ENCODE measurements around the gene SDCBP2.

- TF ChIP-seq PBX3 (IDR thresholded peaks at IDR 0.05; ENCODE audit: insufficient replicate concordance, low read depth, low read length): no peak
- TF ChIP-seq GABPA (IDR thresholded peaks at IDR 0.05; ENCODE audit: low read depth): no peak
- TF ChIP-seq ESRRA (IDR thresholded peaks at IDR 0.05; ENCODE audit: low read length): no peak
- TF ChIP-seq ZBTB33 (IDR thresholded peaks at IDR 0.05): no peak
- TF ChIP-seq TBL1XR1 (IDR thresholded peaks at IDR 0.05; ENCODE audit: low read depth, low read length): no peak
- no peak for TF ChIP-seq TAF1 (IDR thresholded peaks at IDR 0.05; ENCODE audit: borderline replicate concordance, low read depth, low read length)
- TF ChIP-seq POLR2AphosphoS5 (IDR thresholded peaks at IDR 0.05; ENCODE audit: low read length): no peak
- TF ChIP-seq JUNB (IDR thresholded peaks at IDR 0.05): no peak
- no peak for TF ChIP-seq CTCF (IDR thresholded peaks at IDR 0.05 in 2 of 3, conservative IDR thresholded peaks at IDR 0.05 in 1 of 3; ENCODE audit: control insufficient read depth in 2 of 3, extremely low read depth in 1 of 3, insufficient read depth in 1 of 3, low read depth in 3 of 3, low read length in 3 of 3)
- no peak for TF ChIP-seq SP1 (IDR thresholded peaks at IDR 0.05; ENCODE audit: low read depth, low read length)
- TF ChIP-seq CEBPB (IDR thresholded peaks at IDR 0.05; ENCODE audit: borderline replicate concordance in 1 of 2, low read depth in 2 of 2, low read length in 2 of 2): no peak
- no peak for TF ChIP-seq ZNF274 (IDR thresholded peaks at IDR 0.05; ENCODE audit: insufficient read depth, insufficient read length)
- TF ChIP-seq POLR2A (IDR thresholded peaks at IDR 0.05; ENCODE audit: low read depth, low read length): no peak
Measured at GRCh38 chr20:1341561-1342265, 12.8 kb upstream of the SDCBP2 start.

Data from GM12878 (cell line).